Activated CD4-positive, alpha-beta T cell treated with anti-CD3 and anti-CD28 coated beads, Interleukin-2, amount 50 U/mL, for 1 hour (primary cell): ENCODE data around the gene AGAP2.
"Not testable (repeated sequence)": the region's sequence is repeated elsewhere in the genome, so short reads cannot be mapped to it uniquely, and the experiment has no call there.

Source experiments
- DNase-seq: peaks from one replicate; pipeline ENCODE4 v3.0.0-alpha.2; 2020

AGAP2 gene

GRCh38 chr12:57735198-57735855 lies 3.2 kb downstream of the AGAP2 start:
- DNase-seq, result no peak

GRCh38 chr12:57734591-57734990 lies 4.0 kb downstream of the AGAP2 start:
- DNase-seq, result no peak

GRCh38 chr12:57733928-57734327 lies 4.6 kb downstream of the AGAP2 start:
- no peak for DNase-seq

GRCh38 chr12:57732726-57733593 lies 5.6 kb downstream of the AGAP2 start:
- no peak for DNase-seq

- DNase-seq, result no peak
These were observed 6.3 kb downstream of the AGAP2 start for GRCh38 chr12:57732270-57732669.

GRCh38 chr12:57731411-57732080 lies 7.0 kb downstream of the AGAP2 start:
- DNase-seq, result no peak

- no peak for DNase-seq
These were observed 8.0 kb downstream of the AGAP2 start for GRCh38 chr12:57730336-57731067.

GRCh38 chr12:57729321-57729844 lies 9.2 kb downstream of the AGAP2 start:
- DNase-seq, result no peak

- no peak for DNase-seq
These were observed 10.7 kb downstream of the AGAP2 start for GRCh38 chr12:57727758-57728395.

GRCh38 chr12:57726884-57727757 lies 11.4 kb downstream of the AGAP2 start:
- DNase-seq, result no peak

GRCh38 chr12:57726151-57726883 lies 12.2 kb downstream of the AGAP2 start:
- DNase-seq, result peak; percentile 23

- DNase-seq, result no peak
These were observed 12.7 kb downstream of the AGAP2 start for GRCh38 chr12:57725851-57726150.

GRCh38 chr12:57724936-57725740 lies 13.4 kb downstream of the AGAP2 start:
- DNase-seq, result no peak

GRCh38 chr12:57724003-57724935 lies 14.3 kb downstream of the AGAP2 start:
- DNase-seq, result no peak

- no peak for DNase-seq
These were observed 14.9 kb downstream of the AGAP2 start for GRCh38 chr12:57723630-57723962.

GRCh38 chr12:57722716-57723629 lies 15.6 kb downstream of the AGAP2 start:
- no peak for DNase-seq

GRCh38 chr12:57721846-57722608 lies 16.5 kb downstream of the AGAP2 start:
- not testable (repeated sequence) for DNase-seq
